Heart left ventricle (tissue), 16 donors: ENCODE measurements around the gene IRF5. TPM values are rescaled to one million over a fixed set of nuclear protein-coding genes. Genes with fewer than 3 reads are reported as not detected.
A peak's percentile ranks its signal among the peaks of the same experiment; 100 is the strongest.

ENCODE experiments used
- ATAC-seq, 4 donors: fragments of 200-7000 bp; cut with Tn5 transposase; one replicate each; pipeline ENCODE4 v1.9.1; 2020 to 2022; ENCODE audit warnings: moderate library complexity in 4 of 4, mild to moderate bottlenecking in 3 of 4, moderate number of reproducible peaks in 1 of 4
- DNase-seq, 5 donors: peaks; one replicate each; pipeline ENCODE4 v3.0.0-alpha.2; 2020
- H3K27ac ChIP-seq, 12 donors: fragments of 200-600 bp; sonication (generic) in 4 of 12; one replicate each; pipeline versions ENCODE4 v1.5.0 to v1.8.0; 2016 to 2022; ENCODE audit warnings: mild to moderate bottlenecking in 2 of 12
- H3K27me3 ChIP-seq, 9 donors: fragments of 200-600 bp; sonication (generic) in 2 of 9; one replicate each; pipeline versions ENCODE4 v1.5.1 to v1.8.0; 2016 to 2022; ENCODE audit warnings: mild to moderate bottlenecking in 3 of 9
- H3K36me3 ChIP-seq, 9 donors: fragments of 200-600 bp; sonication (generic) in 2 of 9; one replicate each; pipeline versions ENCODE4 v1.5.0 to v1.8.0; 2018 to 2022; ENCODE audit warnings: mild to moderate bottlenecking in 2 of 9
- H3K4me1 ChIP-seq, 12 donors: fragments of 200-600 bp; sonication (generic) in 4 of 12; one replicate each; pipeline versions ENCODE4 v1.5.0 to v1.8.0; 2016 to 2022; ENCODE audit warnings: mild to moderate bottlenecking in 3 of 12
- H3K4me3 ChIP-seq, 12 donors: fragments of 200-600 bp; sonication (generic) in 4 of 12; one replicate each; pipeline versions ENCODE4 v1.5.0 to v1.8.0; 2017 to 2022; ENCODE audit warnings: mild to moderate bottlenecking in 9 of 12, moderate library complexity in 4 of 12
- H3K9me3 ChIP-seq, 12 donors: fragments of 200-600 bp; sonication (generic) in 4 of 12; one replicate each; pipeline versions ENCODE4 v1.5.0 to v1.8.0; 2016 to 2022; ENCODE audit warnings: mild to moderate bottlenecking in 1 of 12
- POLR2A ChIP-seq, 2 donors: fragments of 450-650 bp; IDR thresholded peaks; one replicate each; pipeline ENCODE4 v1.6.1; 2017; ENCODE audit warnings: antibody characterized with exemption in 2 of 2, mild to moderate bottlenecking in 2 of 2, moderate library complexity in 2 of 2
- WGBS, 4 donors: extraction: QIAGEN DNeasy Blood & Tissue Kit in 2 of 4; methylation state at CpG; one replicate each; pipeline versions ENCODE4 v1.1.5 to v1.1.7; 2013 to 2018; 5-methylcytosine and 5-hydroxymethylcytosine counted together
- intact Hi-C, 10 donors: fragments of 100-400 bp; cut with DNase I; formaldehyde crosslinking; loops; one replicate each; pipeline versions ENCODE4 v1.11.1 to v1.14.2; 2022
- polyA plus RNA-seq, 2 donors: library from polyadenylated mRNA; stranded (reverse); fragments of 200-250 nt; gene quantifications; one replicate each; pipeline ENCODE4 v1.2.3, GENCODE V29; 2013
- total RNA-seq, 9 donors: library from RNA; depleted of rRNA in 2 of 9; stranded (reverse); fragments of >200 nt in 2 of 9; fragmentation: NEBNext Ultra II Directional in 3 of 9; extraction: Animal tissue kit (Norgen Biotek cat#: 25700) in 3 of 9; gene quantifications; one replicate each; pipeline versions ENCODE4 v1.1.0 to v1.2.4, GENCODE V29; 2016 to 2023
- TF ChIP-seq, protein P1 (sequence below), 12 donors: fragments of 200-600 bp; sonication (generic) in 4 of 12; IDR thresholded peaks; one replicate each; pipeline versions ENCODE4 v1.5.0 to v1.8.0; 2018 to 2022; ENCODE audit warnings: antibody characterized with exemption in 12 of 12, mild to moderate bottlenecking in 5 of 12
- donor health status: ischemic (EF 13 %, LVEDD 7.1; RV severe dilation, severe dysfunction).
- donor health status: healthy with polysubstance abuse.
- donor health status: DM: no; HTN: yes; CAD: no.
- donor health status: DM: no; HTN: no; CAD: no.
- donor health status: ischemic (EF 25% LVEDD 6.9; RV normal size, moderate dysfunction).
- donor health status: ischemic (EF 25% LVEDD 5.7; RV mildly dilated, moderate dysfunction).
- donor health status: healthy.
- donor health status: DM: yes; HTN: yes; CAD: no.
- donor health status: ischemic (EF 35%, LVEDD 5.7; RV mildly dilated, moderate dysfunction).
- donor health status: nonischemic (EF 11% LVEDD 7.7; RV severe dilation, severe dysfunction).
- donor health status: DM: yes; HTN: yes; CAD: no.
- donor health status: PGD.
- donor health status: ischemic (EF 29% LVEDD 5.4; RV normal size, mild dysfunction).
- donor health status: nonischemic (EF 23%, LVEDD 6.1; RV moderate dilation, normal function).

Gene IRF5
- total and polyA plus RNA-seq, 11 donors, result 1.2 to 15.4 (median 1.8) TPM

DNA sequence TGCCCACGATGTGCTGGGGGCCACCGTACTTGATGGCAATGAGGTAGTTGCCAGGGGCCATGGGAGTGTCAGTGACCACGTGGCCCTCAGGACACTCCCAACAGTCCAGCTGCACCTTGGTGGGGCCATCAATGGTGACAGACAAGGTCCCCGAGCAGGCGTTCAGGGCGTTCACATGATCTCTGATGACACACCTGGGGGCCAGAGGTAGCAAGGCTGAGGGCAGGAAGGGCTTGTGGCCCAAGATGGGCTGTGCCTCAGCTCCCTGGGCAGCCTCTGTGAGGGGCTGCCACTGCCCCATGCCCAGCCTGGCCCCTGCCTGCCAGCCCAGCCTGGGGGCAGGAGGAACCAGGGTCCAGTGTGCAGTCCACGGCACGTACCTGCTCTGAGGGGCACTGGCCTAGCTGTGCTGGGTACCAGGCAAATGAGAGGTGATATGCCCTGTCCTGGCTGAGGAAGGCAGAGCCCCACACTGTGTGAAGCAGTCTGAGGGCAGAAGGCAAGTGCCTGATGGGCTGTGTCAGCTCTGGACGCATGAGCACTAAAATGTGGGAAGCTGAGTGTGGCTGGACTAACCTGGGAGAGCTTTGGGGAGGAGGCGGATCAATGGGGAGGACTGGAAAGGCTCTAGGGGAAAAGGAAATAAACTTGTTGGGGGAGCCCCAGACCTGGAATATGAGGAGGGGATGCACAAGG is 23.7 kb upstream of the IRF5 start:
- intact Hi-C loops, result no loop called here
- Histone ChIP-seq H3K36me3 (no peaks in the 10 kb centered on the region), H3K27me3 (peaks cover 19 to 63% (median 40%) of the 10 kb centered on the region in 9 donors), H3K9me3 (no peaks in the 10 kb centered on the region), H3K4me3 (no peak overlapping the region), H3K27ac (no peak overlapping the region), H3K4me1 (peaks cover 0 to 30% (median 6%) of the 10 kb centered on the region in 12 donors)
- ATAC-seq (no peak), DNase-seq (peak in 1 of 5 donors; percentile 6)
- TF ChIP-seq, protein P1, sequence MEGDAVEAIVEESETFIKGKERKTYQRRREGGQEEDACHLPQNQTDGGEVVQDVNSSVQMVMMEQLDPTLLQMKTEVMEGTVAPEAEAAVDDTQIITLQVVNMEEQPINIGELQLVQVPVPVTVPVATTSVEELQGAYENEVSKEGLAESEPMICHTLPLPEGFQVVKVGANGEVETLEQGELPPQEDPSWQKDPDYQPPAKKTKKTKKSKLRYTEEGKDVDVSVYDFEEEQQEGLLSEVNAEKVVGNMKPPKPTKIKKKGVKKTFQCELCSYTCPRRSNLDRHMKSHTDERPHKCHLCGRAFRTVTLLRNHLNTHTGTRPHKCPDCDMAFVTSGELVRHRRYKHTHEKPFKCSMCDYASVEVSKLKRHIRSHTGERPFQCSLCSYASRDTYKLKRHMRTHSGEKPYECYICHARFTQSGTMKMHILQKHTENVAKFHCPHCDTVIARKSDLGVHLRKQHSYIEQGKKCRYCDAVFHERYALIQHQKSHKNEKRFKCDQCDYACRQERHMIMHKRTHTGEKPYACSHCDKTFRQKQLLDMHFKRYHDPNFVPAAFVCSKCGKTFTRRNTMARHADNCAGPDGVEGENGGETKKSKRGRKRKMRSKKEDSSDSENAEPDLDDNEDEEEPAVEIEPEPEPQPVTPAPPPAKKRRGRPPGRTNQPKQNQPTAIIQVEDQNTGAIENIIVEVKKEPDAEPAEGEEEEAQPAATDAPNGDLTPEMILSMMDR (IDR thresholded peaks at IDR 0.05), result no peak
- no peak for TF ChIP-seq POLR2A (IDR thresholded peaks at IDR 0.05)
- WGBS, 4 donors, result 81 to 93% (median 86%) methylated on average over 4 to 10 of the region's 10 CpGs

DNA sequence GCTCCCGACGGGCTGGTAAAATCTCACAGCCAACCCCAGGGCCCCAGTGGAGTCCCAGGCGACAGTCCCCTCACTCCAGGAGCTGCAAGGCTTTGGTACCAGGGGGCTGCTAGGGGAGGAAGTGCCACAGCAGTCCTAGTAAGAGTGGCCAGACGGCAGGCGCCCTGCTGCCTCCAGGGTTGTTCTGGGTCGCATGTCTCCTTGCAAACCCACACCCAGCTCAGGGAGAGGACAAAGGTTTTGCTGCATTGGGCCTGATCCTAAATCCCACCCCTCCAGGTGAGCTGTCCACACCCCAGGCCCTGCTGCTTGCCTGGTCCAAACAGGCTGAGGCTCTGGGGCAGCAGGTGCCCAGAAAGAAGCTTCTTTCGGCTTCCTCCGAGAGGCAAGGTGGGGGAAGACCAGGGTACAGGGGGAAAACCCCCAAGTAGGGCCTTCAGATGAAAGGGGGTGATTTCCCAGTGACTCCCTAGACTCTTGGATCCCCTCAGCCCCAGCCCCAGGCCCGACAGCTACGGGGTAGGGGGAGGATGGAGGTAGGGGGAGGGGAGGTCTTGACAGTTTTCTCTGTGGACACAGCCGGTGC is 23.1 kb upstream of the IRF5 start:
- H3K27me3 ChIP-seq, result peaks cover 19 to 62% (median 37%) of the 10 kb centered on the region in 9 donors
- H3K4me1 ChIP-seq, result peaks cover 0 to 26% (median 6%) of the 10 kb centered on the region in 12 donors
- ATAC-seq (no peak), DNase-seq (peak in 1 of 5 donors; percentile 24)
- H3K27ac ChIP-seq, result no peak overlapping the region
- no peak for TF ChIP-seq POLR2A (IDR thresholded peaks at IDR 0.05)
- TF ChIP-seq, protein P1 (IDR thresholded peaks at IDR 0.05), result no peak
- no peaks in the 10 kb centered on the region for H3K36me3 ChIP-seq
- WGBS, 4 donors, result 41 to 51% (median 44%) methylated on average over 11 of the region's 11 CpGs
- no peaks in the 10 kb centered on the region for H3K9me3 ChIP-seq
- H3K4me3 ChIP-seq, result no peak overlapping the region
- intact Hi-C loops, result no loop called here

DNA sequence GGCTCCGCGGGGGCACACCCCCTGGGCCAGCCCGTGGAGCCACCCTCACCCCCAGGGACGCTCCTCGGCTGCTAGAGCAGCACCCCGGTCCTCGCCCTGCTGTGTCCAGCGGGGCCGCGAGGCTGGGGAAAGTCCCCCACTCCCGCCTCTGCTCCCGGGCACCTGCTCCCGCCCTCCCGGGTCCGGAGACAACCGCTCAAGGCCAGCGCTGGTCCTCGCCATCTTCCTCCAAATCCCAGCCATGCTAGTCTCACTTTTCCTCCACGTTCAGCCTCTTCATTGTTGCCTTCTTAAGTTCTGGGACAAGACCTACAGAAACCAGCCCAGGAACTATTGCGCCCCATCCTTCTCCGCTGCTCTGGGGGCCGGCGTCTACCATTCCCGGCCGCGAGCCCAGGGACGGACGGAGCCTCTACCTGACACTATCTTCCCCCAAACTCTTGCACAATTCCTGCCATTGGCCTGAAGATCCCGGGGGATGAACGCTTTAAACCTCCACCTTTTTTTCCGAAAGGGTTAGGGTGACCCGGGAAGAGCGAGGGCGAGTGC is 22.4 kb upstream of the IRF5 start:
- peak in 1 of 5 donors; percentile 14 for DNase-seq

More for the DNA sequence above, 22.4 kb upstream of the IRF5 start:
- no peaks in the 10 kb centered on the region for H3K9me3 ChIP-seq
- WGBS, 4 donors, result 3 to 4% (median 4%) methylated on average over 29 to 34 of the region's 34 CpGs
- H3K27ac ChIP-seq, result no peak overlapping the region
- no peak for ATAC-seq
- peaks cover 12 to 62% (median 30%) of the 10 kb centered on the region in 9 donors for H3K27me3 ChIP-seq
- peak overlapping the region in 8 of 12 donors; percentile 5 to 39 (median 24) for H3K4me3 ChIP-seq
- TF ChIP-seq POLR2A (IDR thresholded peaks at IDR 0.05), result no peak
- TF ChIP-seq, protein P1 (IDR thresholded peaks at IDR 0.05), result no peak
- intact Hi-C loops, result no loop called here
- no peaks in the 10 kb centered on the region for H3K36me3 ChIP-seq
- H3K4me1 ChIP-seq, result peaks cover 0 to 19% (median 4%) of the 10 kb centered on the region in 12 donors
